Measurements from ENCODE around the gene TMEM43.
"Not testable (repeated sequence)": the region's sequence is repeated elsewhere in the genome, so short reads cannot be mapped to it uniquely, and the experiment has no call there.

Gene TMEM43, protein sequence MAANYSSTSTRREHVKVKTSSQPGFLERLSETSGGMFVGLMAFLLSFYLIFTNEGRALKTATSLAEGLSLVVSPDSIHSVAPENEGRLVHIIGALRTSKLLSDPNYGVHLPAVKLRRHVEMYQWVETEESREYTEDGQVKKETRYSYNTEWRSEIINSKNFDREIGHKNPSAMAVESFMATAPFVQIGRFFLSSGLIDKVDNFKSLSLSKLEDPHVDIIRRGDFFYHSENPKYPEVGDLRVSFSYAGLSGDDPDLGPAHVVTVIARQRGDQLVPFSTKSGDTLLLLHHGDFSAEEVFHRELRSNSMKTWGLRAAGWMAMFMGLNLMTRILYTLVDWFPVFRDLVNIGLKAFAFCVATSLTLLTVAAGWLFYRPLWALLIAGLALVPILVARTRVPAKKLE

GRCh38 chr3:14124615-14125192, at the start of gene TMEM43, which contains the start of gene CHCHD4:
TSS of gene TMEM43 (plus strand) at chr3:14125052. CDS start at chr3:14125194, 142 bp downstream.
TSS of gene CHCHD4 (minus strand) at chr3:14124870. CDS start at chr3:14124676, 194 bp downstream.
- DNase-seq (ENCODE audit: low read depth): peak; percentile 98

DNA sequence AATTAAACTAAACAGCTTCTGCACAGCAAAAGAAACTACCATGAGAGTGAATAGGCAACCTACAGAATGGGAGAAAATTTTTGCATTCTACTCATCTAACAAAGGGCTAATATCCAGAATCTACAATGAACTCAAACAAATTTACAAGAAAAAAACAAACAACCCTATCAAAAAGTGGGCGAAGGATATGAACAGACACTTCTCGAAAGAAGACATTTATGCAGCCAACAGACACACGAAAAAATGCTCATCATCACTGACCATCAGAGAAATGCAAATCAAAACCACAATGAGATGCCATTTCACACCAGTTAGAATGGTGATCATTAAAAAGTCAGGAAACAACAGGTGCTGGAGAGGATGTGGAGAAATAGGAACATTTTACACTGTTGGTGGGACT, 49.6 kb upstream of the TMEM43 start:
- DNase-seq (ENCODE audit: low read depth): not testable (repeated sequence)

DNA sequence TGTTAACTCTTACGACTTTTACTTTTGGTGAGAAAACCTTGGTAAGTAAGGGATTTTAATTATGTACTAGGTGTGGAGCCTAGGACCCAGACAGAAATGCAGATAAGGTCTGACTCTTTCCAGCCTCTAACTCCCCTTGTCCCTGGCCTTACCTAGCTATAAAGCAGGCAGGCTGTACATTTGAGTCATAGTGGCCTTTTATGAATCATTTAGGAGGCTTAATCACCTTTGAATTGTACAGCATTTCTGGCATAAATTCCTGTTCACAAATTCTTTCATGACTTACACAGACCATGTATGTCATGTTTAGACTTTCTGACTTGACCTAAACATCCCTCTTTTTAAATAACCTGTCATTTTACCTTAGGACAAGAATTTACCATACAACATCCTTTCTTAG, 47.5 kb upstream of the TMEM43 start:
- DNase-seq (ENCODE audit: low read depth): no peak

GRCh38 chr3:14082108-14082657, 42.7 kb upstream of the TMEM43 start:
- DNase-seq (ENCODE audit: low read depth): no peak

GRCh38 chr3:14087461-14087860, 37.4 kb upstream of the TMEM43 start:
- not testable (repeated sequence) for DNase-seq (ENCODE audit: low read depth)

- not testable (repeated sequence) for DNase-seq (ENCODE audit: low read depth)
Observed at GRCh38 chr3:14091959-14092358, 32.9 kb upstream of the TMEM43 start.

DNA sequence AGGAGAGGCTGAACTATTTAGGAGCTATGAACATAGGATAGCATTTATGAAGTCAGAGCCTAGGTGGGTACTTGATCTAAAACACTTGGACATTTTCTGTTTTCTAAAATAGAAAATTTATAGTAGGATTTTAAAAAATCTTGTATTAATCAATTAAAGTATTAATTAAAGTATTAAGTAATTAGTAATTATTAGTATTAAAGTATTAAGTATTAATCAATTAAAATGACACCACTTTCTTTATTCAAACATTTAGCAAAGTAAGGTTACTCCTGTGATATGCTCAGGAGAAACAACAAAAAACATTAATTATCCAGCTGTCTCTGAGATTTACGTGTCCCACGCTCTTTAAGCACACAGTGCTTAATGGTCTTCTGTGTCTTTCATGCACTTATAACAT, 32.4 kb upstream of the TMEM43 start:
- no peak for DNase-seq (ENCODE audit: low read depth)

DNA sequence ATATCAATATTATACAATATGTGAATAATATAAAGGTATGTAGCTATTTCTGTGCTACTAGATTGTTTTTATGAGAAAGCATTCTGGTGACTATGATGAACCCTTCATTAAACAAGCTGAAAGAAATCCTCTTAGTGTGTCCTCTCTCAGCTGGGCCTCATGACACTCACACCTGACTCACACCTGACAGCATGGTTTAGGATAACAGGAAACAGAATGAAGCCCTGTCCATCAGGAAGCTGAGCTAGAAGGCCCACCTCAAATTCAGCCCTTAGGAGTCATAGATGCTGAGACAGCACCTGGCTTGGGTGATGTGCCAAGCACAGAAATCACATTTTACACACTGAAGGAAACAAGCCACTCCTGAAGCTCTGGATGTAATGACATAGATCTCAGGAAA, 31.0 kb upstream of the TMEM43 start:
- no peak for DNase-seq (ENCODE audit: low read depth)

DNA sequence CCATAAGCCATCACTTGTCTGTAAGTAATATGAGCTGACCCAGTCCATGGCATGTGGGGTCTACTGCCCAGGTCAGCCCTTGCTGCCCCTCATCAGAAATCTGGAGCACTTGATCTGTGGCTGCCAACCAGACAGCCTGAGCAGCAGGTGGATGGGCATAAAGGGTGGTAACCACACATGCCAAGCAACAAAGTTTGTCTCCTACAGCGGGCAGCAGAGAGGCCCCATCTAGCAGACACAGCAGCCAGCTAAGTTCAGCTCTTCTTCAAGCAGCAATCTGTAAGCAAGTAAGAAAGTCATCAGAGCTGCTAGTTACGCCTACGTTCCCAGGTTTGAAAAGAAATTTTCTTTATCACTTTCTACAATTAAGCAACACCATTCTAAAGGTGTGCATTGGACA, 28.1 kb upstream of the TMEM43 start:
- DNase-seq (ENCODE audit: low read depth): no peak

DNA sequence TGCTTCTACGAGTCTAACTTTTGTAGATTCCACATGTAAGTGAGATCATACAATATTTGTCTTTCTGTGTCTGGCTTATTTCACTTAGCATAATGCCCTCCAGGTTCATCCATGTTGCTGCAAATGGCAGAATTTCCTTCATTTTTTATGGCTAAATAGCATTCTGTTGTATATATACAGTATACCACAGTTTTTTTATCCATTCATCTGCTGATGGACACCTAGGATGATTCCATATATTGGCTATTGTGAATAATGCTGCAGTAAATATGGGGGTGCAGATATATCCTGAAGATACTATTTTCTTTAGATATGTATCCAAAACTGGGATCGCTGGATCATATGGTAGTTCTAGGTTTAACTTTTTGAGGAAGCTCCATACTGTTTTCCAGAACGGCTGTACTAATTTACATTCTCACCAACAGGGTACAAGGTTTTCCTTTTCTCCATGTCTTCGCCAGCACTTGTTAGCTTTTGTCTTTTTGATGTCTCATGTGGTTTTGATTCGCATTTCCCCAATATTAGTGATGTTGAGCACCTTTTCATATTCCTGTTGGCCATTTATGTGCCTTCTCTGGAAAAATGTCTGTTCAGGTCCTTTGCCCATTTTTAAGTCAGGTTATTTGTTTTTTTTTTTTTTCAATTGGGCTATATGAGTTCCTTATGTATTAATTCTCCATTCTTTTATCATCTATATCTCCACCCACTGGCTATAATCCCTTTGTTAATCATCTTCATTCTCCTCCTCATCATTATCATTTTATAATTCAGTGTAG, 27.0 kb upstream of the TMEM43 start:
- no peak for DNase-seq (ENCODE audit: low read depth)

GRCh38 chr3:14109821-14110220, 15.0 kb upstream of the TMEM43 start:
- DNase-seq (ENCODE audit: low read depth): not testable (repeated sequence)

GRCh38 chr3:14110699-14111098, 14.2 kb upstream of the TMEM43 start:
- no peak for DNase-seq (ENCODE audit: low read depth)

DNA sequence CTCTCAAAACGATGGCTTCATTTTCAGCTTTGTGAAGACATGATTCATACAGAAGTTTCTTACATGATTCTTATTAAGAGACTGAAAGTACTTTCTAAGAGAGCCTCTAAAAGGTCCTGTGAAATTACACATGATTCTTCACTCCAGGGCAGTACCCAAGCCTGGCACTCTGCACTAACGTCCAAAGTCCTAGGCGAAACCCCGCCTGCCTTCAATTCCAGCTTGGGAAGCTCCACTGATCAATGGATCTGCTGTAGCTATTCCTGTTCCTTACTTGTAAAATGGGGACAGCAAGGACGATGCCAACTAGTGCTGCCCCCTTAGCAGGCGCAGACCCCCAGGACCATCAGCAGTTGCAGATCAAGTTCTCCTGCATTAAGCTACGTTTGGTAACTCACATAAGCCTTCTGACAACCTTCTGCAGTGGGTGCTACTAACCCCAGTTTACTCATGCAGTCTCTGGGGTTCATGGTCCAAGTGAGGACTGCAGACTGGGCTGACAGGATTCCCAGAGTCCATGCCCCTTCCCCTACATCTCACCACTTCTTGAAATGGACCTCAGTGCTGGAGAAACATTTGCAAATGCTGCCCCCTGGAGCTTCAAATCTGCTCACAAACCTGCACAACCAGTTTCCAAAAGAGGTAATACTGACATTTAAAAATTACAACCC, 10.8 kb upstream of the TMEM43 start:
- DNase-seq (ENCODE audit: low read depth): no peak

- no peak for DNase-seq (ENCODE audit: low read depth)
Observed at GRCh38 chr3:14117468-14118399, 7.1 kb upstream of the TMEM43 start.

DNA sequence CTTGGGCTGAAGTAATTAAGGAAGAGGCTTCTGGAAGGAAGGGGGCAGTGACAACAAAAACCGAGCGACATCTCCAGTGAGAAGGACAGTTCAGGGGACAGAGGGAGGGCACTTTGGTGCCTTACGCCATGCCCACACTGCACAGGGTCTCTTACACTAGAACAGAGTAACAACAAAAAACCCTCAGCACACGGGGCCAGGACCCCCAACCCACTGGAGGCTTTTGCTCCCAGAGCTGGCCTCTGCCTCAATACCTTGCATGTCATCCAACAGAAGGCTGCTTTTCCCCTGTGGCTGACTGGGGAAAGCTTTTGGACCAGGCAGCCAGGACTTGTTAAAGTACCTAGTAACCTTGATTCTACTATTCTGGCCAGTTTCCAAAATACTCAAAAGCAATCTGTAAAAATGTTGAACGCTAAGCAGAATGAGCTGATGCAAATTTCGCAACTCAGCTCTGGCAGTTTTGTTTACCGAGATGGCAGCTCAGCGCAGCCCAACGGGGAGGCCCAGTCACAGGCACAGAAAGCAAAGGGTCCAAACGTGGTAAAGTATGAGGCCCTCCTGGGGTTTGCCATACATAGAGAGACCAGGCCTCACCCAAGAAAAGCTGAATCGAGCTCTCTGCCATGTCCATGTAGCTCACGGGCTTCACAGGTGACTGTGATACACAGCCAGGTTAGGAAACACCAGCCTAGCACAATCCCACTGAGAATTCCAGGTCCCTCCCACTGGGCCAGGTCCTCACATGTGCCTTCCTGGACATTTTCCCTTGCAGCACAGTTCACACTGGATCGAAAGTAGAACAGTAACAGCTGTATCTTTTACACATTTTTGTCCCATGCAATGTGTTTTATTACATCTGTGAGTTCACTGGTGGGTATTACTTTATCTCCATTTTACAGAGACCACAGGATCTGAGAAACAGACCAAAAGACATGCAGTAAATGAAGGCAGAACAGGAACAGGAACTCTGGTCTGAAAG, 6.2 kb upstream of the TMEM43 start:
- no peak for DNase-seq (ENCODE audit: low read depth)

GRCh38 chr3:14119651-14120050, 5.2 kb upstream of the TMEM43 start:
- DNase-seq (ENCODE audit: low read depth): no peak

DNA sequence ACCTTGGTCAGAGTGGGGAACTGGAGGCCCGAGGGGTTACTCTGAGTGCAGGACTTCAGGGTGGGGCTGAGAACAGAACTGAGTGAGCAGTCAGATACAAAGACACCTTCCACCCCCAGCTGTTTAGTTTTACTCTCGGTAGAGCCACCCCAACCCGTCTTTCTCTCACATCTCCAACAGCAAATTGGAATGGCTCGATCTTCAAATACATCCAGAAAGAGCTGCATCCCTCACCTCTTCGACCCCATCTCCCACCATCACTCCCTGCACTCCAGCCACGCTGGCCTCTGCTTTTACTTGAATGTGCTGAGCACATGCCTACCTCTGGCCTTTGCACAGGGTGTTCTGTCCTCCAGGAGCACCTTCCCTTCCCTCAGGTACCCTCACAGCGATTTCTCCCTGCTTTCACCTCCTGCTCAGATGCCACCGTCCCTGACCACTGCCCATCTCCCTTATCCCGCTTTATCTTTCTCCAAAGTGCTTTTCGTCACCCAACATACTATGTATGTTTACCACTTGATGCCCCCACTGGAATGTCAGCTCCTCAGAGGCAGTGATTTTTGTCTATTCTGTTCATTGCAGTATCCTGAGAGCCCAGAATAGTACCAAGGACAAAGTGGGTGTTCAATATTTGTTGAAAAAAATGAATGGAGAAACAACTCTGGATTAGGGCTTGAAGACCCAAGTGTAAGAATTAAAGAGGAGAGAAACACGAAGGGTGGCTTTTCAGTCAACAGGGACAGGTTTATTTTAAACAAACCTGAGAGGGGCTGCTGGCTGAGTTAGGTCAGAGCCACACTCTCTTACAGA, 4.5 kb upstream of the TMEM43 start:
- no peak for DNase-seq (ENCODE audit: low read depth)

DNA sequence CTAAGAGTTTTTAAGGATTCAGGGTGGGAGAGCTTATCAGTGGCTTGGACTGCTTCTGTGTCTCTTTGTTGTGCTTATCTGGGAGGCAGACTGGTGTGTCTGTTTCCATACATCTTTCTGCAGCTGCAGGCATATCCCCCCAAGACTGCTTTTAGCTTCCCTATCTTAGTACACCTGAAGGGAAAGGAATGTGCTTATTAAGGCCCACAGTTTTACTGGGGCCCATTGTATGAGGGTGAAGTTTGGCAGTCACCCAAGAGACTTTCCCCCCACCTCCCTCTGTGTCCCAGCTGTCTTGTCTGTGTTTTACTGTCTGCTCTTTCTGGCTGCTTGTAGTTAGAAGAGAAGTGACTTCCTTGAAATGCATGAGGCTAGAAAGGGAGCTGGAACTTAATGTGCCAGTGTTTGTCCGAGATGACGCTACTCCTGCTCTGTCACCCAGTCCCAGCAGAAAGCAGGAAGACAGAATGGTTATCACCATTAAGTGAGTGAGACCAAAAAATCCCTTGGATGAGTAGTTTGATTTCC, 3.9 kb upstream of the TMEM43 start:
- not testable (repeated sequence) for DNase-seq (ENCODE audit: low read depth)
